GM12891 (cell line): ENCODE measurements around the gene P2RX5.
"Not testable (repeated sequence)": the region's sequence is repeated elsewhere in the genome, so short reads cannot be mapped to it uniquely, and the experiment has no call there.

Experiments used
- DNase-seq: peaks from one replicate; pipeline ENCODE4 v3.0.0; 2011; ENCODE audit warnings: low spot score; ENCODE audit not compliant: insufficient read length
- FAIRE-seq: peaks from 2 replicates; lab custom pipeline; 2011; peaks lifted over from hg19 to GRCh38; lab: Jason Lieb, UNC
- PAX5 ChIP-seq: IDR thresholded peaks from 2 replicates; pipeline ENCODE4 v1.6.1; 2011; ENCODE audit warnings: low read length, moderate library complexity, mild to moderate bottlenecking; ENCODE audit not compliant: insufficient read depth, severe bottlenecking
- POLR2A ChIP-seq: IDR thresholded peaks from 2 replicates; pipeline ENCODE4 v1.6.1; 2011; ENCODE audit warnings: low read depth, low read length, control low read depth
- POLR2AphosphoS5 ChIP-seq: IDR thresholded peaks from 2 replicates; pipeline ENCODE4 v1.6.1; 2011; ENCODE audit warnings: low read depth, low read length, control low read depth
- POU2F2 ChIP-seq: IDR thresholded peaks from 2 replicates; pipeline ENCODE4 v1.6.1; 2011; ENCODE audit warnings: low read depth, mild to moderate bottlenecking, control low read depth, low read length, moderate library complexity
- SPI1 ChIP-seq: IDR thresholded peaks from 2 replicates; pipeline ENCODE4 v1.6.1; 2011; ENCODE audit warnings: low read depth, low read length, control low read depth
- TAF1 ChIP-seq: IDR thresholded peaks from 2 replicates; pipeline ENCODE4 v1.6.1; 2011; ENCODE audit warnings: low read depth, low read length, control low read depth

P2RX5 gene

DNA sequence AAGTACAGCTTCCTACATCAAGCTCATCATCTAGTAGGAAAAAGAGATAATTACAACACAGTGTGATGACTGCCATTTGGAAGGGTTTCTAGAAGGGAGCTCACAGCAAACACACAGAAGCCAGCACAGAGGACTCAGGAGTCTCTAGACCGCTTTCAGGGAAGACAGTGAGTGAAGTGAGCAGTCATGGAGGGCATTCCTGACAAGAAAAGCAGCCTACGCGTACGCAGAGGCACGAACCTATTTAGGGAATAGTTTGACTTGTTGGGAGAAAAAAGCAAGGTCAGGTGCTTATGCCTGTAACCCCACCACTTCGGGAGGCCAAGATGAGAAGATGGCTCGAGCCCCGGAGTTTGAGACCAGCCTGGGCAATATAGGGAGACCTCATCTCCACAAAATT is 19.3 kb upstream of the P2RX5 start:
- TF ChIP-seq SPI1: no peak
- DNase-seq: no peak
- no peak for FAIRE-seq

DNA sequence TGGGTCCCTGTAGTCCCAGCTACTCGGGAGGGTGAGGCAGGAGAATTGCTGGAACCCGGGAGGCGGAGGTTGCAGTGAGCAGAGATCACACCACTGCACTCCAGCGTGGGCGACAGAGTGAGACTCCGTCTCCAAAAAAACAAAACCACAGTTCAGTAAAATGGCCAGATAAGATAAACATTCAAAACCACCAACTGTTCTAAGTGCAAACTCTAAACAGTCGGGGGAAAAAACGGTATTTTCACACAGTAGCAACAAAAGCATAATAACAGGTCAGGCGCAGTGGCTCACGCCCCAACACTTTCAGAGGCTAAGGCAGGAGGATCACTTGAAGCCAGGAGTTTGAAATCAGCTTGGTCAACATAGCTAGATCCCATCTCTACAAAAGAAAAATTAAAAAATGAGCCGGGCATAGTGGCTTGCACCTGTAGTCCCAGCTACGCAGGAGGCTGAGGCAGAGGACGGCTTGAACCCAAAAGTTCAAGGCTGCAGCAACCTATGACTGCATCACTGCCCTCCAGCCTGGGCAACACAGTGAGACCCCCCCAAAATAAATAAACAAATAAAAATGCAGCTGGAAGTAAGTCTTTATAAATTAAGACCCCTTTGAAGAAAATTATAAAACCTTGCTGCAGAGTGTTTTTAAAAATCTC is 17.0 kb upstream of the P2RX5 start:
- no peak for DNase-seq
- peak; percentile 93 for FAIRE-seq
- TF ChIP-seq POLR2A: no peak
- no peak for TF ChIP-seq POU2F2
- TF ChIP-seq SPI1: no peak
- TF ChIP-seq PAX5: no peak
- no peak for TF ChIP-seq POLR2AphosphoS5
- no peak for TF ChIP-seq TAF1

DNA sequence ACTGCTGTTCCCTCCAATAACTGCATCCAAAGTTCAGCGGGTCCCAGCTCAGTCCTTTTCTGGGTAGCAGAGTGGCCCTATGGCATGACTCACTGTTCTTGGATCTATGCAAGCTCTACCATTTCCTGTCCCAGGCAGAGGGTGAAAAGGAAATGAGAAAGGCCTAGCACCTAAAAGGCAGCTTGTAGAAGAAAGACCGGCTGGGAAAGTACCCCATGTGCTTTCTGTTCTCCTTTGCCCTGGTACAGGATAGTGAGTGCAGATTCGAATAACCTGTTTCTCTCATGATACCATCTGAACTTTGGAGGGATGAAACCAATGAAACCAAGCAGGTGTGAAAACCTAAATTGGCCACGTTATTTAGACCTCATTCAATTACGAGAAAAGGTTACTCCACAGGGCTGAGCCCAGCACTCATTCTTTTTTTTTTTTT is 15.0 kb upstream of the P2RX5 start:
- TF ChIP-seq SPI1: peak; percentile 94
- no peak; the same call in 1 of the 2 replicates for TF ChIP-seq POU2F2
- TF ChIP-seq POLR2A: no peak
- no peak for TF ChIP-seq TAF1
- no peak for TF ChIP-seq POLR2AphosphoS5
- TF ChIP-seq PAX5: peak; percentile 94
- FAIRE-seq (peak; percentile 94), DNase-seq (peak; percentile 72)

DNA sequence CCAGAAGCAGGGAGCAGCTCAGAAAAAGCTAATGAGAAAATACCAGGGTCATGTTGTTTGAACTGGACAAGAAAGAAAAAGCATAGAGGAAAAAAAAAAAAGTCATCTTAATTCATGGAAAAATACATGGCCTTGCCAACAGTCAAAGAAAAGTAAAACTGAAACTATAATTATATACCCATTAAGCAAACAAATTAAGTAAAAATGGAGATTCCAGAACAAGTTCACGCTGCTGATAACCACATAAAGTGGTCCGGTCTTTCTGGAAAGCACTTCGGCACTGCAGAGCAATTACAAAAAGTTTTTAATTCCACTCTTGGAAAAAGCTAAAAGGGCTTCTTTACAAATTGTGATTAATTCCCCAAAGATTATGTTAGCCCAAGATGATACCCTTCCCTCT is 12.4 kb upstream of the P2RX5 start:
- TF ChIP-seq TAF1: no peak
- no peak for TF ChIP-seq SPI1
- FAIRE-seq: no peak

DNA sequence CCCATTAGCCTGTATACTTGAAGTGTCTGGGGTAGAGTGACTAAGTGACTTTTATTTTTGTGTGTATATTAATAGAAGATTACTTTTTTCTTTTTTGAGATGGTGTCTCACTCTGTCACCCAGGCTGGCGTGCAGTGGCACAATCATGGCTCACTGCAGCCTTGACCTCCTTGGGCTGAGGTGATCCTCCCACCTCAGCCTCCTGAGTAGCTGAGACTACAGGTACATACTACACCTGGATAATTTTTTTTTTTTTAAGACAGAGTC is 9.7 kb upstream of the P2RX5 start:
- FAIRE-seq, DNase-seq: not testable (repeated sequence)

More for the DNA sequence above, 12.4 kb upstream of the P2RX5 start:
- no peak for DNase-seq

DNA sequence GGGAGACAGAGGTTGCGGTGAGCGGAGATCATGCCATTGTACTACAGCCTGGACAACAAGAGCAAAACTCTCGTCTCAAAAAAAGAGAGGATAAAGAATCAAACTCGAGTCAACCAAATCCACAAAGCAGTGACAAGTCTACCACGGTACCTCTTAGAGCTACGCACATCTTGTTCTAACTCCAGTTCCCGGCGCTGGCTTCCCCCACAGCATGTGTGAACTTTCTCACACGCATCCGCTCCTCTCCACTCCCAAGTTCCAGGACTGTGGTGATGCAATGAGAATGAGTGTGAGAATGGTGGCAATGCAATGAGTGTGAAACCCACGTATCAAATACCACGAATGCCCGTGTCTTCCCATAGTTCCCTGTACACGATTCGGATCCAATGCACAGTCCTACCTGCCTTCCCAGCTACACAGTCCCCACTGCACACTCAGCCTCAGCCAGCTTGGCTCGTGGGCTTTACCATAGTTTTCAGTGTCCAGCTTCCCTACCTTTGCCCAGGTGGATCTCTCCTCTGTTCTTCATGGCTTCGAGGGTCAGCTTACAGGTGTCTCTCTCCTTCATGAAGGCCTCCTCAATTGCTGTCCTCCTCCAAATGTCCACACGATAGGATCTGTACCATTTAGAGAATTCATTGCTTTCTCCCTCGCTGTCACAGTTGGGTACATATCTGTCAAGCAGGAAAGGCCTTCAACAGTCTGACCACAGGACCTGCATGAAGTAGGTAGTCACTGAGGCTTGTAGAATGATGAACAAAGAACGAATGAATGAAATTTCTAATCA is 9.2 kb upstream of the P2RX5 start:
- DNase-seq (no peak), FAIRE-seq (no peak)
- TF ChIP-seq POU2F2: no peak
- no peak for TF ChIP-seq PAX5
- TF ChIP-seq SPI1: no peak
- TF ChIP-seq POLR2AphosphoS5: no peak
- TF ChIP-seq TAF1: no peak
- TF ChIP-seq POLR2A: no peak

DNA sequence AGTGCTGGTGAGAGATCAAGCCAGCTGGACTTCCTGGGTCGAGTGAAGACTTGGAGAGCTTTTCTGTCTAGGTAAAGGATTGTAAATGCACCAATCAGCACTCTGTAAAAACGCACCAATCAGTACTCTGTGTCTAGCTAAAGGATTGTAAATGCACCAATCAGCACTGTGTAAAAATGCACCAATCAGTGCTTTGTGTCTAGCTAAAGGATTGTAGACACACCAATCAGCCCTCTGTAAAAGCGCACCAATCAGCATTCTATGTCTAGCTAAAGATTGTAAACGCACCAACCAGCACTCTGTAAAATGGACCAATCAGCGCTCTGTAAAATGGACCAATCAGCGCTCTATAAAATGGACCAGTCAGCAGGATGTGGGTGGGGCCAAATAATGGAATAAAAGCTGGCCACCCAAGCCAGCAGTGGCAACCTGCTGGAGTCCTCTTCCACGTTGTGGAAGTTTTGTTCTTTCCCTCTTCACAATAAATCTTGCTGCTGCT is 6.1 kb upstream of the P2RX5 start:
- DNase-seq, FAIRE-seq: not testable (repeated sequence)

DNA sequence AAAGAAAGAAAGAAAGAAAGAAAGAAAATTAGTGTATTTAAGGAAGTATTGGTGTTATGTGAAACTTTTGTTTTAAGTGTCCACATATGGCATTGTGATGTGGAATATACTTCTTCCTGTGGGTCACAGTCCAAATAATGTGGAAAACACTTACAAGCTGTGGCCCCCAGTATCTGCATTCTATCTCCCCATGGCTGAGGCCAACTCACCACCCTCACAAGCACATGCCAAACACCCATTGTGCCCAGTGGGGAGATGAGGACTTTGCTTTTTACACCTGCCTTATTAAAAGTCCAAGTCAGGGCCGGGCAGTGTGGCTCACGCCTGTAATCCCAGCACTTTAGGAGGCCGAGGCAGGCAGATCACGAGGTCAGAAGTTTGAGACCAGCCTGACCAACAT is 4.0 kb upstream of the P2RX5 start:
- DNase-seq: no peak
- TF ChIP-seq PAX5 (no peak), TAF1 (no peak), POLR2AphosphoS5 (no peak), POU2F2 (no peak), POLR2A (no peak), SPI1 (no peak)
- no peak for FAIRE-seq

DNA sequence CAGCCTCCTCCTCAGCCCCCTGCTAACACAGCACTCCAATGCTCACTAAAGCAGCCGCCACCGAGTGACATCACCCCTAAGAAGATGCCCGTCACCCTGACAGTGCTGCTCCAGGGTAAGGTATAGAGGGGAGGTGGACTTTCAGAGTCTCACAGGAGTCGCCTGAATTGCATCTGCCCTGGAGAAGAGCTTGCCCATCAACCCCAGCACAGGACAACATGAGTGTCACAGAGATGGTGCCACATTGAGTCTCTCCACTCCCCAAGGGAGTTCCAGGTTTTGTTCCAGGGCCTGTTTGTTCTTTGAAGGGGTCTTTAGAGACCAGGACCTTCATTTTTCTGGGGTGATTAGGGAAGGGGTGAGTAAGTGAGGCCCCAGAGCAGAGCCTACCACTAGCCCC is 2.2 kb upstream of the P2RX5 start:
- no peak for TF ChIP-seq SPI1
- no peak for TF ChIP-seq POLR2A
- no peak for TF ChIP-seq TAF1
- TF ChIP-seq POLR2AphosphoS5: no peak
- no peak for TF ChIP-seq POU2F2
- TF ChIP-seq PAX5: no peak
- DNase-seq: no peak
- no peak for FAIRE-seq

DNA sequence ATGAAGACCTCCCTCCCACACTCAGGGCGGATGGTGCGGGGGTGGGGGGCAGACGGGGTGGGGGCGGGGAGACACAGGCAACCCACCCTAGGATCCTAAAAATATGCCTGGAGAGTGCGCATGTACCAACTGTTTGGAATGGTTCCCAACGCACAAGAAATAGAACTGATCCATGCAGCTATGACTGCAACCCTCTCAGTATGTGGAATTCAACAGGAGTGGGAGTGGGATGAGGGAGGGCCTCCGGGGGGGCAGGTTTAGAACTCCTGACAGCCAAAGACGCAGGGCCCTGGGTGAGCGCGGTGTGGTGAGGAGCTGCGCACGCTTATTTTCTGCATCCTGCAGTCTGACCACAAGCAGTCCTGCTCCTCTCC is 1.1 kb upstream of the P2RX5 start:
- TF ChIP-seq POU2F2: no peak
- TF ChIP-seq POLR2AphosphoS5: no peak
- no peak for TF ChIP-seq PAX5
- TF ChIP-seq SPI1: no peak
- TF ChIP-seq TAF1: no peak
- no peak for TF ChIP-seq POLR2A
- no peak for DNase-seq
- peak; percentile 51 for FAIRE-seq
